Endothelial cell of umbilical vein (primary cell): ENCODE measurements around the gene NQO1. TPM values are rescaled to one million over a fixed set of nuclear protein-coding genes. Genes with fewer than 3 reads are reported as not detected.

ENCODE experiments used
- BruUV-seq: library from RNA; stranded (reverse); fragments of 400-500 nt; replicated peaks from 2 replicates; lab custom pipeline; 2021; lab: Mats Ljungman, UMichigan
- CTCF ChIA-PET: fragments of 300-600, 350-600 bp; sonication (Branson Sonifier 250); formaldehyde crosslinking; loops from one replicate; lab custom pipeline; 2021; ENCODE audit warnings: antibody characterized with exemption, inconsistent platforms; lab: Charles Lee
- POLR2A ChIA-PET: fragments of 300-600, 350-600 bp; sonication (Branson Sonifier 250); formaldehyde crosslinking; loops from one replicate; lab custom pipeline; 2021; ENCODE audit warnings: antibody characterized with exemption, inconsistent platforms; lab: Charles Lee
- DNase-seq: peaks from one replicate; pipeline ENCODE4 v3.0.0-alpha.2; 2011; ENCODE audit warnings: low read depth, low spot score
- FAIRE-seq: peaks from 2 replicates; lab custom pipeline; 2011; peaks lifted over from hg19 to GRCh38; lab: Jason Lieb, UNC
- H2AFZ ChIP-seq: 2 replicates; pipeline ENCODE4 v1.6.0; 2012; ENCODE audit warnings: low read depth, low read length, control low read depth, inconsistent platforms
- H3K27ac ChIP-seq: 2 replicates; pipeline ENCODE4 v1.5.1; 2011; ENCODE audit warnings: low read depth, mild to moderate bottlenecking, control low read depth, low read length, moderate library complexity; ENCODE audit not compliant: insufficient read depth
- H3K27me3 ChIP-seq, 2 experiments: 2 replicates each; pipeline versions ENCODE4 v1.6.0 to v1.6.1; 2011; ENCODE audit warnings: low read length in 2 of 2, mixed read lengths in 1 of 2; ENCODE audit not compliant: control insufficient read depth in 2 of 2, insufficient read depth in 2 of 2
- H3K36me3 ChIP-seq, 2 experiments: 2 replicates in 1 of 2; 3 replicates in 1 of 2; pipeline ENCODE4 v1.5.1; 2011; ENCODE audit warnings: low read length in 2 of 2, mild to moderate bottlenecking in 1 of 2, moderate library complexity in 1 of 2; ENCODE audit not compliant: control insufficient read depth in 2 of 2, insufficient read depth in 2 of 2; ENCODE audit errors: extremely low read depth in 1 of 2
- H3K4me1 ChIP-seq: 3 replicates; pipeline ENCODE4 v1.5.1; 2011; ENCODE audit warnings: mild to moderate bottlenecking, low read length; ENCODE audit not compliant: control insufficient read depth, insufficient read depth; ENCODE audit errors: extremely low read depth
- H3K4me2 ChIP-seq: 2 replicates; pipeline ENCODE4 v1.6.1; 2011; ENCODE audit warnings: low read length, control low read depth, mixed read lengths; ENCODE audit not compliant: insufficient read depth
- H3K4me3 ChIP-seq, 3 experiments: fragments of 200-600 bp in 1 of 3; sonication (generic), shearing (Covaris generic) in 1 of 3; replicated peaks in 1 of 3; 2 replicates each; pipeline ENCODE4 v1.5.1; 2011 to 2016; ENCODE audit warnings: control low read depth in 3 of 3, low read length in 3 of 3, mild to moderate bottlenecking in 2 of 3, inconsistent platforms in 1 of 3, low read depth in 1 of 3, moderate library complexity in 1 of 3; ENCODE audit not compliant: insufficient read depth in 1 of 3
- H3K79me2 ChIP-seq: 2 replicates; pipeline ENCODE4 v1.6.0; 2012; ENCODE audit warnings: low read length, inconsistent platforms; ENCODE audit not compliant: control insufficient read depth, insufficient read depth
- H3K9ac ChIP-seq: replicated peaks from 2 replicates; pipeline ENCODE3; 2011; ENCODE audit warnings: low read length, control low read depth; ENCODE audit not compliant: insufficient read depth; ENCODE audit errors: extremely low read depth
- H3K9me1 ChIP-seq: replicated peaks from 3 replicates; pipeline ENCODE4 v1.6.0; 2011; ENCODE audit warnings: mild to moderate bottlenecking, low read length; ENCODE audit not compliant: control insufficient read depth, insufficient read depth; ENCODE audit errors: extremely low read depth
- H3K9me3 ChIP-seq: replicated peaks from 2 replicates; pipeline ENCODE4 v1.5.1; 2012; ENCODE audit warnings: low read length, inconsistent platforms; ENCODE audit not compliant: control insufficient read depth, insufficient read depth
- H4K20me1 ChIP-seq: replicated peaks from 2 replicates; pipeline ENCODE3; 2011; ENCODE audit warnings: mild to moderate bottlenecking, low read length; ENCODE audit not compliant: control insufficient read depth, insufficient read depth; ENCODE audit errors: extremely low read depth
- EZH2 ChIP-seq: IDR thresholded peaks from 2 replicates; pipeline ENCODE4 v1.6.1; 2012; ENCODE audit warnings: borderline replicate concordance, low read depth, mild to moderate bottlenecking, moderate library complexity, low read length, inconsistent platforms; ENCODE audit not compliant: severe bottlenecking
- FOS ChIP-seq: IDR thresholded peaks from 2 replicates; pipeline ENCODE4 v1.6.1; 2011; ENCODE audit warnings: mild to moderate bottlenecking, low read length, moderate library complexity, borderline replicate concordance; ENCODE audit not compliant: insufficient read depth
- GATA2 ChIP-seq: IDR thresholded peaks from 2 replicates; pipeline ENCODE4 v1.7.0; 2011; ENCODE audit warnings: low read depth, mild to moderate bottlenecking, moderate library complexity, mixed read lengths, low read length; ENCODE audit not compliant: insufficient read length, insufficient read depth
- JUN ChIP-seq: IDR thresholded peaks from 2 replicates; pipeline ENCODE4 v1.6.1; 2011; ENCODE audit warnings: borderline replicate concordance, low read depth; ENCODE audit not compliant: insufficient read length, insufficient read depth
- MYC ChIP-seq: IDR thresholded peaks from one replicate; pipeline ENCODE4 v1.6.1; 2011; ENCODE audit warnings: mild to moderate bottlenecking, low read depth, low read length
- POLR2A ChIP-seq: IDR thresholded peaks from 2 replicates; pipeline ENCODE4 v1.6.1; 2012; ENCODE audit warnings: low read depth, mild to moderate bottlenecking, control low read depth, low read length
- POLR2AphosphoS5 ChIP-seq: IDR thresholded peaks from 2 replicates; pipeline ENCODE4 v1.6.1; 2012; ENCODE audit warnings: low read depth, mild to moderate bottlenecking, control low read depth, low read length, moderate library complexity; ENCODE audit not compliant: insufficient read depth
- dilution Hi-C: fragments of 300-500 bp; cut with MboI; formaldehyde crosslinking; loops from one replicate; pipeline ENCODE4 v1.15.0; 2019; ENCODE audit warnings: low sequenced_read_pairs; ENCODE audit not compliant: extremely low pct_ligation_motif_present
- intact Hi-C: fragments of 100-400 bp; cut with micrococcal nuclease; formaldehyde crosslinking; loops from one replicate; pipeline ENCODE4 v1.10.0; 2022
- polyA plus RNA-seq, 4 experiments: library from polyadenylated mRNA; depleted of rRNA in 3 of 4; stranded (reverse) in 3 of 4; unstranded in 1 of 4; fragments of >200 nt; gene quantifications; 2 replicates each; pipeline versions ENCODE4 v1.2.1 to v1.2.3, GENCODE V29; 2011 to 2012; ENCODE audit warnings: missing spikeins in 1 of 4
- total RNA-seq: library from RNA; stranded (reverse); gene quantifications from 2 replicates; pipeline ENCODE4 v1.2.3, GENCODE V29; 2021
- TF ChIP-seq, protein P1 (sequence below), 2 donors: IDR thresholded peaks; 1 replicate in 1 of 2; 2 replicates in 1 of 2; pipeline ENCODE4 v1.5.1; 2011; ENCODE audit warnings: low read length in 2 of 2, mild to moderate bottlenecking in 2 of 2, moderate library complexity in 2 of 2, control low read depth in 1 of 2, inconsistent platforms in 1 of 2, low read depth in 1 of 2; ENCODE audit not compliant: insufficient read depth in 1 of 2; ENCODE audit errors: extremely low read depth in 1 of 2
- TF ChIP-seq, protein P2 (sequence below): IDR thresholded peaks from 2 replicates; pipeline ENCODE4 v1.6.1; 2011; ENCODE audit not compliant: insufficient read depth, insufficient read length

The NQO1 gene
- total and polyA plus RNA-seq, 2 donors (not counting 3 experiments of a cell fraction or from before 2014, with no cell fraction given): 257 to 345 TPM

- BruUV-seq: no TSS peak
- Histone ChIP-seq H3K4me1 (peaks cover 4% of the 10 kb centered on the region), H3K4me2 (no peak overlapping the region), H3K27ac (no peak overlapping the region), H3K4me3 (no peak overlapping the region), H3K27me3 (no peaks in the 10 kb centered on the region), H3K9me1 (no peaks in the 10 kb centered on the region), H3K9me3 (no peaks in the 10 kb centered on the region), H3K9ac (no peak overlapping the region), H4K20me1 (no peaks in the 10 kb centered on the region), H2AFZ (no peak overlapping the region), H3K36me3 (peaks cover 3 to 9% of the 10 kb centered on the region in 2 experiments), H3K79me2 (no peaks in the 10 kb centered on the region)
- TF ChIP-seq POLR2AphosphoS5: no peak
- TF ChIP-seq GATA2: no peak
- TF ChIP-seq MYC: no peak
- TF ChIP-seq, protein P1, sequence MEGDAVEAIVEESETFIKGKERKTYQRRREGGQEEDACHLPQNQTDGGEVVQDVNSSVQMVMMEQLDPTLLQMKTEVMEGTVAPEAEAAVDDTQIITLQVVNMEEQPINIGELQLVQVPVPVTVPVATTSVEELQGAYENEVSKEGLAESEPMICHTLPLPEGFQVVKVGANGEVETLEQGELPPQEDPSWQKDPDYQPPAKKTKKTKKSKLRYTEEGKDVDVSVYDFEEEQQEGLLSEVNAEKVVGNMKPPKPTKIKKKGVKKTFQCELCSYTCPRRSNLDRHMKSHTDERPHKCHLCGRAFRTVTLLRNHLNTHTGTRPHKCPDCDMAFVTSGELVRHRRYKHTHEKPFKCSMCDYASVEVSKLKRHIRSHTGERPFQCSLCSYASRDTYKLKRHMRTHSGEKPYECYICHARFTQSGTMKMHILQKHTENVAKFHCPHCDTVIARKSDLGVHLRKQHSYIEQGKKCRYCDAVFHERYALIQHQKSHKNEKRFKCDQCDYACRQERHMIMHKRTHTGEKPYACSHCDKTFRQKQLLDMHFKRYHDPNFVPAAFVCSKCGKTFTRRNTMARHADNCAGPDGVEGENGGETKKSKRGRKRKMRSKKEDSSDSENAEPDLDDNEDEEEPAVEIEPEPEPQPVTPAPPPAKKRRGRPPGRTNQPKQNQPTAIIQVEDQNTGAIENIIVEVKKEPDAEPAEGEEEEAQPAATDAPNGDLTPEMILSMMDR (IDR thresholded peaks at IDR 0.05; ENCODE audit: extremely low read depth in 1 of 2, insufficient read depth in 1 of 2, low read depth in 1 of 2, low read length in 2 of 2): no peak
- TF ChIP-seq, protein P2, sequence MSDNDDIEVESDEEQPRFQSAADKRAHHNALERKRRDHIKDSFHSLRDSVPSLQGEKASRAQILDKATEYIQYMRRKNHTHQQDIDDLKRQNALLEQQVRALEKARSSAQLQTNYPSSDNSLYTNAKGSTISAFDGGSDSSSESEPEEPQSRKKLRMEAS: no peak
- no peak for TF ChIP-seq FOS
- TF ChIP-seq EZH2: no peak
- no peak for TF ChIP-seq JUN
- TF ChIP-seq POLR2A: no peak
- CTCF ChIA-PET: interaction anchor here (0.9 kb wide), 1 partner anchor 55 kb away, joined by 5 read pairs; the partner anchor contains the start of gene NOB1
- intact Hi-C loops (no loop called here), dilution Hi-C loops (no loop called here)
- FAIRE-seq: no peak
- POLR2A ChIA-PET: no interaction called here
- no peak for DNase-seq
Observed at GRCh38 chr16:69699915-69700314, 26.4 kb downstream of the NQO1 start.
